NOMO-1 treated with DMSO at 0.1 percent for 48 hours (cell line): ENCODE results near the gene RMND5A.
"Not testable (repeated sequence)": the region's sequence is repeated elsewhere in the genome, so short reads cannot be mapped to it uniquely, and the experiment has no call there.

Experiments used
- DNase-seq: peaks from one replicate; lab custom pipeline; 2025; ENCODE audit not compliant: unreplicated experiment; lab: John Stamatoyannopoulos, UW

RMND5A gene

DNA sequence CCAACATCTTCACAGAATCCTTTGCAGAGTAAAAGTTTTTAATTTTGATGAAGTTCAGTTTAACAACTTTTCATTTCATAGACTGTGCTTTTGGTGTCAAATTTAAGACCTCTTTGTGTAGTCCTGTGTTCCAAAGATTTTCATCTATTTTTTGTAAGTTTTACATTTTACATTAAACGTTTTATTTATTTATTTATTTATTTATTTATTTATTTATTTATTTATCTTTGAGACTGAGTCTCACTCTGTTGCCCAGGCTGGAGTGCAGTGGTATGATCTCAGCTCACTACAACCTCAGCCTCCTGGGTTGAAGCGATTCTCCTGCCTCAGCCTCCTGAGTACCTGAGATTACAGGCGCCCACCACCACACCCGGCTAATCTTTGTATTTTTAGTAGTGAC is 12.0 kb upstream of the RMND5A start:
- not testable (repeated sequence) for DNase-seq

DNA sequence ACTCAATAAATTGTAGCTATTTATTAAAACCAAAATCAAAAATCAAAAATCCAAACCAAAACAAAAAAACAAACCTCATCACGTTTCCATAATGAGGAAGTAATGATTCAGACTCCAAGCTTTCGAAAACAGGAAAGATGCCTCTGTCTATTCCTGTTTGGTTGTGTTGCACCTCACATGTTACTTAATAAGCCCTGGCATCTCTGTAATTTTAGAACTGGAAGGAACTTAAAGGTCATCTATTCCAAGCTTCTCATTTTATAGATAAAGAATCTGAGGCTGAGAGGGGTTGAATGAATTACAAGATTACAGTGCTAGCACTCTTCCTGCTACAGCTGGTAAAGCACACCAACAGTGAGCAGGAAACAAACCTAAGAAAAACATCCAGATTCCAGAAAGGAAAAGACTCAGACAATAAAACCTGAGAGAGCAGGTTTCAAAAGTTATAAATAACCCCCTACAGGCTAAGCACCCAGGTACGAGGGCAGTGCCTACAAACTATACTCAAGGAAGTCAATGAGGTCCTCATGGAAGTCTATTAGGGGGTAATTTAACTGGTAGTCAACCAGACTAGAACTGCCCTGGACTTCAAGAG is 5.4 kb upstream of the RMND5A start:
- DNase-seq, result not testable (repeated sequence)

DNA sequence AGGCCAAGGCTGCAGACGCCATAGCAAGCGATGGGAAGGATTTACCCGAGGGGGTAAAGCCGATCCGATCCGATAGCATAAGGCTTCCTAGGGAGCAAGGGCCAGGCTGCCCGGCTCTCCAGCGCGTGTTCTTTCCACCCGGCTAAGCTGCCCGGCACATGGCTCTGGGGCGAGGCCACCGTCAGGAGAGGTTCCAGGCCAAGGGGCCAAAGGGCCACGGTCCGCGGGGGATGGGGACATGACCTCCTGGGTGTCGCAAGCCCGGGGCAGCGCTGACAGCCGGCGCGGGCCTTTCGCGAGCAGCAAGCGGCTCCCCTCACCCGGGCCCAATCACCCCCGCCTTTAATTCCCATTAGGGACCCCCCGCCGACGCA is 841 bp upstream of the RMND5A start:
- not testable (repeated sequence) for DNase-seq

- DNase-seq, result peak; percentile 18
These were observed 639 bp downstream of the RMND5A start for GRCh38 chr2:86720540-86721320.

DNA sequence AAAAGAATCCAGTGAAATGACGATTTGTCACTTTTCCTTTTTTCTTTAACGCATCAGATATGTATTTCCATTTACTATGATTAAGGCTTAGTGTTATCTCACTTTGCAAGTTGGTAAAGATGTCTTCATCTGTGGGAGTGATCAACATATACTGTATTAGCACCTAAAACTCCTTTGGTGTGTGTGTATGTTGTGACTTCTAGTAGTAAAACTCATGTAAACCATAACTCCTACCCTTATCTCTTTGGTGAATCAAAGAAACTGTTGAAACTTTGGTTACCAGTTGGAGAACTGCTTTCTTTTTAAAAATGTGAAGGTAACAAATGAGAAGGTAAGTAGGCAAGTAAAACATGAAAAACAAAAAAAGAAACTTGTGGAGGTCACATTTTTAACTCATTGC is 5.6 kb downstream of the RMND5A start:
- DNase-seq, result not testable (repeated sequence)

DNA sequence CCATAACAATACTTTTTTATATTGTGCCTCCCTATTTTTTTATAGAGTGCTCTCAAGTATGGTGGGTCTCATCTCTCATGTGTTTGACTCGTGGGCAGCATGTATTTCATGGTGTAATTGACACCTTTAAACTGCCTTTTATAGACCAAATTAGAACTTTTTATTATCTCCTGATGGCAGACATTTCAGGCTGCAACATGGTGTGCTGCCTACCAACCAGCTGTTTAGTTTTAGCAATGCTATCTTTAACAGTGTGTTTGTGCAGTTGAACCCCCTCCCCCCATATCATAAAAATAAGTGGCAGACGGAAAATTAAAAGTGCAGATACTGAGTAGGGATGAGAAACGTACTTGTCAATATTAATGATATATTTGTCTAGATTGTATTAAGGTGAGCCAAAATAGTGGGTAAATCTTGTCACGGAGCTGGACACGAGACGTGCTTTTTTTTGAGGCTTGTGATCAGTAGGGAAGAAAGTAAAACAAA is 12.0 kb downstream of the RMND5A start:
- DNase-seq, result not testable (repeated sequence)

DNA sequence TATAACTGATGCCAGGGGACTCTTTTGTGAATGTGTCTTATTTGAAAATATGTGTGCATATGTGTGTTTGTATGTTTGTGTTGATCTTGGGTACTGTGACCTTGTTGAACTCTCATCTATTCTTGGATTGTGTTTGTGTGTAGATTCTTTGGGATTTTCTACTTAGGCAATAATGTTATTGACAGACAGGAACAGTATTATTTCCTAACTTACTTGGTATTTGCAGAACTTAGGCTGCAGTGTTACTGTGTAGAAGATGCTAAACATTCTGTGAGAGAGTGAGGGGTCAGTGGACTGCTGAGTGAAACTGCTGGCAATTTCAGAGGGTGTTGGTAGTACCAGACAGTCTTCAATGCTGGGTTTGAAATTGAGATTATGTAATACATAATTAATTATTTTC is 12.7 kb downstream of the RMND5A start:
- not testable (repeated sequence) for DNase-seq

- DNase-seq, result not testable (repeated sequence)
These were observed 13.4 kb downstream of the RMND5A start for GRCh38 chr2:86733528-86733927.

- not testable (repeated sequence) for DNase-seq
These were observed 14.8 kb downstream of the RMND5A start for GRCh38 chr2:86734896-86735295.

- not testable (repeated sequence) for DNase-seq
These were observed 19.4 kb downstream of the RMND5A start for GRCh38 chr2:86739485-86739884.

DNA sequence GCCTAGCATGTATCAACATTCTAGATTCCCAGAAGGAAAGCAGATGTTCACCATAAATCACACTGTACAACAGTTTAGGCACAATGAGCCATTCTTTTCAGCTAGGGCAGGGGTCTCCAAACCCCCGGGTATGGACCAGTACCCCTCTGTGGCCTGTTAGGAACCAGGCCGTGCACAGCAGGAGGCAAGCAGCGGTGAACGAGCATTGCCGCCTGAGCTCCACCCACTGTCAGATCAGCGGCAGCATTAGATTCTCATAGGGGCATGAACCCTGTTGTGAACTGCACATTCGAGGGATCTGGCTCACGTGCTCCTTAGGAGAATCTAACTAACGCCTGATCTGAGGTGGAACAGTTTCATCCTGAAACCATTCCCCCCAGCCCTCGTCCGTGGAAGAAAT is 19.8 kb downstream of the RMND5A start:
- not testable (repeated sequence) for DNase-seq

GRCh38 chr2:86741889-86742498 is 21.9 kb downstream of the RMND5A start:
- DNase-seq, result not testable (repeated sequence)

DNA sequence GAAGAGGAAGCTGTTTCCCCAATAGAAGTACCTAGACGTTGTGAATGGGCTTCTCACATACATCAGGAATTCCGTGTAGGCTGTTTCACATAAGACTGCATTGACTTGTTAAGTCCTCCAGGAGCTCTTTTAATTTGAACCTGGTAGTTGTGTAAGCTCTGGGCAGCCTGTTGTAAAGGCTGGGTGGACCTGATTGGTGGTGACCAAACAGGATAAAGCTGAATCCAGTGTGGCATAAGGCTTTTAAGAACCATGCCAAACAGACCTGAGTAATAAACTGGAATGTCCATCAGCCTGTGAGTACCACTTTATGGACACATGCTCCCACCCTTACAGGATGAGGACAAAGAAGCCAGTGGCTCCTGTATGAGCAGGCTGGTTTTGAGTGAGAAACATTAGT is 24.1 kb downstream of the RMND5A start:
- no peak for DNase-seq

- DNase-seq, result no peak
These were observed 26.8 kb downstream of the RMND5A start for GRCh38 chr2:86746939-86747338.

GRCh38 chr2:86747711-86748639 is 27.9 kb downstream of the RMND5A start:
- peak; percentile 20 for DNase-seq

GRCh38 chr2:86750240-86750839 is 30.2 kb downstream of the RMND5A start:
- DNase-seq, result no peak

DNA sequence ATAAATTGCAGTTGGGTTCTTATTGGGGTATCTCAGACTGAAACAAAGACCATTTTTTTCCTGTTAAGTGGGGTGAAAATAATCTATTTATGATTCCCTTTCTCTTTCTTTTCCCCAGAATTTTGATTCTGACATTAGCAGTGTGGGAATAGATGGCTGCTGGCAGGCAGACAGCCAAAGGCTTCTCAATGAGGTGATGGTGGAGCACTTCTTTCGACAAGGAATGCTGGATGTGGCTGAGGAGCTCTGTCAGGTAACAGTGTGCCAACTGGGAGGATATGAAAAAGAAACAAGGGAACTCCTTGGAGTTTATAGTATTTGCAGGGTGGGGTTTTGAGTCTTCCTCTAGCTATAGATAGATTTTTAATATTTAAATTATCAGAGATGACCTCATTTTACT is 31.7 kb downstream of the RMND5A start:
- no peak for DNase-seq

GRCh38 chr2:86752934-86753333 is 32.8 kb downstream of the RMND5A start:
- no peak for DNase-seq

GRCh38 chr2:86753606-86754005 is 33.5 kb downstream of the RMND5A start:
- DNase-seq, result no peak

GRCh38 chr2:86758405-86758804 is 38.3 kb downstream of the RMND5A start:
- no peak for DNase-seq

DNA sequence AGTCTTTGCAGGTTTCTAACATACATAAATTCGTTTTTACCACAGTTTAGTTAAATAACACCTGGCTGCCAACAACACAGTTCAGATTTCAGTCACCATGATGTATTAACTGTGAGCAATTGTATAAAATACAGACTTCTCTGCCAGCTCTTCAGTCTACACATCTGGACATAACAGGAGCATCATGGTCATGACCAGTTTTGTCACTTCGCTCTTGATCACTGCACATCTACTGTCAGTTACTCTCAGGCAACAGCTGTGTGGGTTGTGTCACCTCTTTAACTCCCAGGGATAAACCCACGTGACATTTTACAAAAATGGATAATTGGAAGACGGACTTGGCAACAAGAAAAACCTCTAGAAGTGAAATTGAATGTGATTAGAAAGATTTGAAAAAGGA is 40.3 kb downstream of the RMND5A start:
- no peak for DNase-seq
